ENCODE measurements around the gene TEPSIN. TPM values are rescaled to one million over a fixed set of nuclear protein-coding genes. Genes with fewer than 3 reads are reported as not detected.
A peak's percentile ranks its signal among the peaks of the same experiment; 100 is the strongest.

Gene TEPSIN
- total RNA-seq, 1 experiment from 2014 or later = 40.7 TPM

- no peak for DNase-seq (ENCODE audit: low spot score)
- ChIA-PET CTCF (interaction anchor here (1.3 to 2.1 kb wide), 6 partner anchors 8 to 247 kb away, joined by 4 to 14 read pairs (median 7); partner anchors contain the start of gene CEP131), POLR2A (no interaction called here)
- no peaks in the 10 kb centered on the region for H3K36me3 Mint-ChIP-seq
- no peak overlapping the region for H3K27ac Mint-ChIP-seq
- TF ChIP-seq ZNF263 (CRISPR knock-in tag; IDR thresholded peaks at IDR 0.05; ENCODE audit: low read depth) (no peak), PRDM15 (CRISPR knock-in tag; IDR thresholded peaks at IDR 0.05) (no peak), ELF4 (CRISPR knock-in tag; IDR thresholded peaks at IDR 0.05; ENCODE audit: low read depth) (no peak), ZNF512 (CRISPR knock-in tag; IDR thresholded peaks at IDR 0.05; ENCODE audit: borderline replicate concordance) (no peak), NR1H2 (CRISPR knock-in tag; IDR thresholded peaks at IDR 0.05) (no peak), E2F1 (CRISPR knock-in tag; IDR thresholded peaks at IDR 0.05) (no peak), AFF4 (CRISPR knock-in tag; IDR thresholded peaks at IDR 0.05; ENCODE audit: borderline replicate concordance) (no peak), FOXP1 (CRISPR knock-in tag; IDR thresholded peaks at IDR 0.05; ENCODE audit: borderline replicate concordance) (no peak), PRRX2 (CRISPR knock-in tag; IDR thresholded peaks at IDR 0.05) (no peak), CREB1 (CRISPR knock-in tag; IDR thresholded peaks at IDR 0.05) (no peak), IRF2 (CRISPR knock-in tag; IDR thresholded peaks at IDR 0.05; ENCODE audit: borderline replicate concordance, low read depth) (no peak), HMGA2 (CRISPR knock-in tag; IDR thresholded peaks at IDR 0.05) (no peak), ZNF532 (CRISPR knock-in tag; IDR thresholded peaks at IDR 0.05; ENCODE audit: borderline replicate concordance) (no peak), ZMAT4 (CRISPR knock-in tag; IDR thresholded peaks at IDR 0.05) (no peak), MYBL2 (CRISPR knock-in tag; IDR thresholded peaks at IDR 0.05) (no peak), ZNF317 (CRISPR knock-in tag; IDR thresholded peaks at IDR 0.05; ENCODE audit: borderline replicate concordance, low read depth) (no peak), SP1 (CRISPR knock-in tag; conservative IDR thresholded peaks at IDR 0.05) (no peak)
- no peaks in the 10 kb centered on the region for H3K27me3 Mint-ChIP-seq (ENCODE audit: low read depth)
- peaks cover 27% of the 10 kb centered on the region for H3K4me1 Mint-ChIP-seq
- peak overlapping the region; percentile 70 for H3K4me3 Mint-ChIP-seq
- H3K9me3 Mint-ChIP-seq = no peaks in the 10 kb centered on the region
- ATAC-seq = no peak
Measured at GRCh38 chr17:81237591-81238489, 1.0 kb downstream of the TEPSIN start.

Measured in WTC11 (cell line).